NCI-H2196 treated with DMSO at 0.1 percent for 48 hours (cell line): Measurements from ENCODE around the gene ARHGAP33.

Experiments
- DNase-seq: peaks from one replicate; lab custom pipeline; 2025; ENCODE audit not compliant: unreplicated experiment; lab: John Stamatoyannopoulos, UW

ARHGAP33 gene

GRCh38 chr19:35740108-35740422 is 35.3 kb upstream of the ARHGAP33 start:
- no peak for DNase-seq

- DNase-seq, result peak; percentile 99
Measured at GRCh38 chr19:35740423-35741202, 34.8 kb upstream of the ARHGAP33 start.

- DNase-seq, result no peak
Measured at GRCh38 chr19:35741203-35741515, 34.2 kb upstream of the ARHGAP33 start.

- DNase-seq, result no peak
Measured at GRCh38 chr19:35742121-35742724, 33.1 kb upstream of the ARHGAP33 start, which contains the start of gene IGFLR1. Gene IGFLR1, minus strand, starts transcription at chr19:35742452. Its CDS starts 1,272 bp downstream, at chr19:35741180.

GRCh38 chr19:35743640-35744429 is 31.5 kb upstream of the ARHGAP33 start:
- DNase-seq, result no peak

GRCh38 chr19:35744430-35745327 is 30.7 kb upstream of the ARHGAP33 start:
- DNase-seq, result peak; percentile 93

- peak; percentile 99 for DNase-seq
Measured at GRCh38 chr19:35745328-35746086, 29.9 kb upstream of the ARHGAP33 start, which contains the start of the genes PSENEN and U2AF1L4. Gene PSENEN, plus strand, starts transcription at chr19:35745651. Its CDS starts 280 bp downstream, at chr19:35745931. Gene U2AF1L4, minus strand, starts transcription at chr19:35745418. Its CDS starts 27 bp downstream, at chr19:35745391.

GRCh38 chr19:35746087-35746462 is 29.3 kb upstream of the ARHGAP33 start:
- no peak for DNase-seq

GRCh38 chr19:35746531-35746930 is 28.8 kb upstream of the ARHGAP33 start:
- no peak for DNase-seq

- DNase-seq, result peak; percentile 97
Measured at GRCh38 chr19:35748106-35749020, 27.0 kb upstream of the ARHGAP33 start, which contains the start of gene LIN37. Gene LIN37, plus strand, starts transcription at chr19:35748576. Its CDS starts 149 bp downstream, at chr19:35748725.

- DNase-seq, result no peak
Measured at GRCh38 chr19:35750167-35750566, 25.2 kb upstream of the ARHGAP33 start.

- DNase-seq, result no peak
Measured at GRCh38 chr19:35751839-35752745, 23.3 kb upstream of the ARHGAP33 start.

- DNase-seq, result no peak
Measured at GRCh38 chr19:35752746-35753350, 22.5 kb upstream of the ARHGAP33 start.

GRCh38 chr19:35753634-35754369 is 21.6 kb upstream of the ARHGAP33 start:
- DNase-seq, result no peak

GRCh38 chr19:35754370-35755130 is 20.8 kb upstream of the ARHGAP33 start:
- no peak for DNase-seq

- DNase-seq, result no peak
Measured at GRCh38 chr19:35755131-35755549, 20.2 kb upstream of the ARHGAP33 start.
